Tibial nerve (tissue), 3 donors: ENCODE data around the gene RTL5.

Experiments used
- CTCF ChIP-seq, 5 experiments: fragments of 200-600 bp in 3 of 5; fragments of 450-650 bp in 2 of 5; sonication (generic) in 3 of 5; IDR thresholded peaks; one replicate each; pipeline ENCODE4 v1.5.1; 2016 to 2019; ENCODE audit warnings: antibody characterized with exemption in 5 of 5, mild to moderate bottlenecking in 3 of 5, moderate library complexity in 2 of 5
- POLR2A ChIP-seq, 2 donors: fragments of 450-650 bp; IDR thresholded peaks; one replicate each; pipeline ENCODE4 v1.6.1; 2017; ENCODE audit warnings: antibody characterized with exemption in 2 of 2, mild to moderate bottlenecking in 2 of 2, moderate library complexity in 2 of 2

- TF ChIP-seq CTCF (IDR thresholded peaks at IDR 0.05) (no peak), POLR2A (IDR thresholded peaks at IDR 0.05) (no peak)
Observed at GRCh38 chrX:72105436-72105835, 26.3 kb downstream of the RTL5 start.
